ENCODE measurements around the gene AMOTL2.

GRCh38 chr3:134353171-134353825 lies 20.9 kb downstream of the AMOTL2 start:
- TF ChIP-seq EZH2 (IDR thresholded peaks at IDR 0.05; ENCODE audit: borderline replicate concordance, low read length) (no peak), CTCF (conservative IDR thresholded peaks at IDR 0.05 in 1 of 2, IDR thresholded peaks at IDR 0.05 in 1 of 2; ENCODE audit: extremely low read depth in 1 of 2, insufficient read depth in 1 of 2, low read depth in 1 of 2, low read length in 2 of 2) (no peak)
